ENCODE results near the gene RHNO1.
"Not testable (repeated sequence)": the region's sequence is repeated elsewhere in the genome, so short reads cannot be mapped to it uniquely, and the experiment has no call there.

RHNO1 gene

DNA sequence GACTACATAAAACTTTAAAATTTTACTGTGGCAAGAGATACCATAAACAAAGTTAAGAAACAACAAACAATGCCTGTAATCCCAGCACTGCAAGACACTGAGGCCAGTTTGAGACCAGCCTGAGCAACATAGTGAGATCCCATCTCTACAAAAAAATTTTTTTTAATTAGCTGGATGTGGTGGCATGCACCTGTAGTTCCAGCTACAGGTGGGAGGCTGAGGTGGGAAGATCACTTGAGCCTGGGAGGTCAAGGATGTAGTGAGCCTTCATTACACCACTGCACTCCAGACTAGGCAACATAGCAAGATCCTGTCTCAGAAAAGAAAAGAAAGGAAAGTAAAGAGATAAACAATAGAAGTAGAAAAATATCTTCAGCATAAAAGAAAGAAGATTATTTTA, 16.9 kb upstream of the RHNO1 start:
- DNase-seq = no peak
- H3K4me3 ChIP-seq (ENCODE audit: low read length) = no peak overlapping the region
- TF ChIP-seq, protein P1, sequence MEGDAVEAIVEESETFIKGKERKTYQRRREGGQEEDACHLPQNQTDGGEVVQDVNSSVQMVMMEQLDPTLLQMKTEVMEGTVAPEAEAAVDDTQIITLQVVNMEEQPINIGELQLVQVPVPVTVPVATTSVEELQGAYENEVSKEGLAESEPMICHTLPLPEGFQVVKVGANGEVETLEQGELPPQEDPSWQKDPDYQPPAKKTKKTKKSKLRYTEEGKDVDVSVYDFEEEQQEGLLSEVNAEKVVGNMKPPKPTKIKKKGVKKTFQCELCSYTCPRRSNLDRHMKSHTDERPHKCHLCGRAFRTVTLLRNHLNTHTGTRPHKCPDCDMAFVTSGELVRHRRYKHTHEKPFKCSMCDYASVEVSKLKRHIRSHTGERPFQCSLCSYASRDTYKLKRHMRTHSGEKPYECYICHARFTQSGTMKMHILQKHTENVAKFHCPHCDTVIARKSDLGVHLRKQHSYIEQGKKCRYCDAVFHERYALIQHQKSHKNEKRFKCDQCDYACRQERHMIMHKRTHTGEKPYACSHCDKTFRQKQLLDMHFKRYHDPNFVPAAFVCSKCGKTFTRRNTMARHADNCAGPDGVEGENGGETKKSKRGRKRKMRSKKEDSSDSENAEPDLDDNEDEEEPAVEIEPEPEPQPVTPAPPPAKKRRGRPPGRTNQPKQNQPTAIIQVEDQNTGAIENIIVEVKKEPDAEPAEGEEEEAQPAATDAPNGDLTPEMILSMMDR (IDR thresholded peaks at IDR 0.05; ENCODE audit: low read length) = no peak
- no peak for TF ChIP-seq EZH2phosphoT487 (IDR thresholded peaks at IDR 0.05; ENCODE audit: low read length)
- TF ChIP-seq EZH2 (optimal IDR thresholded peaks at IDR 0.05; ENCODE audit: low read depth, low read length) = no peak
- no peaks in the 10 kb centered on the region for H4K20me1 ChIP-seq (ENCODE audit: insufficient read depth, low read length)
- H3K4me1 ChIP-seq (ENCODE audit: low read length) = no peaks in the 10 kb centered on the region
- H3K27ac ChIP-seq (ENCODE audit: low read length) = no peak overlapping the region
- no peak overlapping the region for H2AFZ ChIP-seq (ENCODE audit: low read length)
- no peaks in the 10 kb centered on the region for H3K9me3 ChIP-seq (replicated peaks; ENCODE audit: insufficient read depth, low read length)
- H3F3A ChIP-seq (ENCODE audit: insufficient read depth, low read length) = peaks cover 3% of the 10 kb centered on the region; the same call in 1 of the 2 replicates
- no peaks in the 10 kb centered on the region for H3K9me2 ChIP-seq (replicated peaks; ENCODE audit: insufficient read depth, low read length)
- no peak overlapping the region for H3K4me2 ChIP-seq (ENCODE audit: low read depth, low read length)
- no peaks in the 10 kb centered on the region for H3K36me3 ChIP-seq (replicated peaks; ENCODE audit: insufficient read depth, low read length)
- H3K27me3 ChIP-seq (replicated peaks; ENCODE audit: insufficient read depth, low read length) = no peaks in the 10 kb centered on the region
- no peaks in the 10 kb centered on the region for H3K79me2 ChIP-seq (ENCODE audit: low read length)
- H3K9ac ChIP-seq (ENCODE audit: low read length) = no peak overlapping the region

- Histone ChIP-seq H3K79me2 (ENCODE audit: low read length) (no peaks in the 10 kb centered on the region), H3K36me3 (replicated peaks; ENCODE audit: insufficient read depth, low read length) (no peaks in the 10 kb centered on the region; the same call in 1 of the 2 replicates), H3K9me2 (replicated peaks; ENCODE audit: insufficient read depth, low read length) (no peaks in the 10 kb centered on the region), H3K27ac (ENCODE audit: low read length) (no peak overlapping the region), H3K9me3 (replicated peaks; ENCODE audit: insufficient read depth, low read length) (no peaks in the 10 kb centered on the region), H2AFZ (ENCODE audit: low read length) (no peak overlapping the region), H3K4me2 (ENCODE audit: low read depth, low read length) (no peak overlapping the region), H3K4me1 (ENCODE audit: low read length) (no peaks in the 10 kb centered on the region), H3F3A (ENCODE audit: insufficient read depth, low read length) (0 out of 2 replicates have a peak, but pooled peaks cover under 1% of the 10 kb centered on the region), H3K4me3 (ENCODE audit: low read length) (no peak overlapping the region), H4K20me1 (ENCODE audit: insufficient read depth, low read length) (no peaks in the 10 kb centered on the region), H3K9ac (ENCODE audit: low read length) (no peak overlapping the region), H3K27me3 (replicated peaks; ENCODE audit: insufficient read depth, low read length) (no peaks in the 10 kb centered on the region)
- no peak for DNase-seq
- TF ChIP-seq EZH2phosphoT487 (IDR thresholded peaks at IDR 0.05; ENCODE audit: low read length) (no peak), EZH2 (optimal IDR thresholded peaks at IDR 0.05; ENCODE audit: low read depth, low read length) (no peak)
- TF ChIP-seq, protein P1 (IDR thresholded peaks at IDR 0.05; ENCODE audit: low read length) = no peak
Measured at GRCh38 chr12:2862876-2863275, 14.1 kb upstream of the RHNO1 start.

DNA sequence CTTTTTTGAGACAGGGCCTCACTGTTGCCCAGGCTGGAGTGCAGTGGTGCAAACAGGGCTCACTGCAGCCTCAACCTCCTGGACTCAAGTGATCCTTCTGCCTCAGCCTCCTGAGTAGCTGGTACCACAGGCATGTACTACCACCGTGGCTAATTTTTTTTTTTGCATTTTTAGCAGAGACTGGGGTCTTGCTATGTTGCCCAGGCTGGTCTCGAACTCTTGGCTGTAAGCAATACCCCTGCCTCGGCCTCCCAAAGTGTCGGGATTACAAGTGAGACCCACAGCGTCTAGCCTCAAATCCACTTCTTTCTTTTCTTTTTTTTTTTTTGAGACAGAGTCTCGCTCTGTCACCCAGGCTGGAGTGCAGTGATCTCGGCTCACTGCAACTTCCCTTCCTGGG, 13.6 kb upstream of the RHNO1 start:
- H3K27ac ChIP-seq (ENCODE audit: low read length); H4K20me1 ChIP-seq (ENCODE audit: insufficient read depth, low read length); H3K4me3 ChIP-seq (ENCODE audit: low read length); H3K9ac ChIP-seq (ENCODE audit: low read length); H3K27me3 ChIP-seq (replicated peaks; ENCODE audit: insufficient read depth, low read length); H3K4me1 ChIP-seq (ENCODE audit: low read length); H3K4me2 ChIP-seq (ENCODE audit: low read depth, low read length); H3F3A ChIP-seq (ENCODE audit: insufficient read depth, low read length); H3K9me3 ChIP-seq (replicated peaks; ENCODE audit: insufficient read depth, low read length); H2AFZ ChIP-seq (ENCODE audit: low read length); H3K36me3 ChIP-seq (replicated peaks; ENCODE audit: insufficient read depth, low read length); H3K79me2 ChIP-seq (ENCODE audit: low read length); DNase-seq; H3K9me2 ChIP-seq (replicated peaks; ENCODE audit: insufficient read depth, low read length): not testable (repeated sequence)

DNA sequence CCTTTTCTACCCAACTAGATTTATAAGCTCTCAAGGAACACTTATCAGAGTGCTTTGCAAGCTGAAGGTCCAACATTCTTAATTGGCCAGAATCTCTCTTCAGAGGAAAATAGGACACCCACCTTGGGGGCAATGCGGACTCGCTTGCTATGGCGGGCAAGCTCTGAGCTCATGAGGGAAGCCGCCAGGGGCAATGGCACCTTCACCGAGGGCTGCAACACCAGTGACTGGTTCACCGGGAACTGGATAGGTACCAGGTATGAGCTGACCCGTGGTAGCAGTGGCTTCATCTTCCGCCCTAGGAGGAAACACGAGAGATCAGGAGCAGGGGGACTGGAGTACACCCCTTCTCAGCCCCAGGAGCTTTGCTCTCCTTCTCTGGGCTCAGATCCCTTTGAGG, 12.8 kb upstream of the RHNO1 start:
- H3K9me3 ChIP-seq (replicated peaks; ENCODE audit: insufficient read depth, low read length) = no peaks in the 10 kb centered on the region
- H3K9me2 ChIP-seq (replicated peaks; ENCODE audit: insufficient read depth, low read length) = no peaks in the 10 kb centered on the region
- no peaks in the 10 kb centered on the region for H3K4me1 ChIP-seq (ENCODE audit: low read length)
- no peaks in the 10 kb centered on the region for H3K27me3 ChIP-seq (replicated peaks; ENCODE audit: insufficient read depth, low read length)
- H3K27ac ChIP-seq (ENCODE audit: low read length) = no peak overlapping the region
- no peaks in the 10 kb centered on the region for H3K79me2 ChIP-seq (ENCODE audit: low read length)
- H3K4me2 ChIP-seq (ENCODE audit: low read depth, low read length) = no peak overlapping the region
- H4K20me1 ChIP-seq (ENCODE audit: insufficient read depth, low read length) = no peaks in the 10 kb centered on the region
- TF ChIP-seq EZH2 (optimal IDR thresholded peaks at IDR 0.05; ENCODE audit: low read depth, low read length) (no peak), EZH2phosphoT487 (IDR thresholded peaks at IDR 0.05; ENCODE audit: low read length) (no peak)
- TF ChIP-seq, protein P1 (IDR thresholded peaks at IDR 0.05; ENCODE audit: low read length) = no peak
- H3K9ac ChIP-seq (ENCODE audit: low read length) = no peak overlapping the region
- no peaks in the 10 kb centered on the region for H3F3A ChIP-seq (ENCODE audit: insufficient read depth, low read length)
- H3K4me3 ChIP-seq (ENCODE audit: low read length) = no peak overlapping the region
- H3K36me3 ChIP-seq (replicated peaks; ENCODE audit: insufficient read depth, low read length) = no peaks in the 10 kb centered on the region; the same call in none of the 2 replicates
- DNase-seq = no peak
- H2AFZ ChIP-seq (ENCODE audit: low read length) = no peak overlapping the region

GRCh38 chr12:2868986-2869632, 7.9 kb upstream of the RHNO1 start:
- H2AFZ ChIP-seq (ENCODE audit: low read length); H3K4me1 ChIP-seq (ENCODE audit: low read length); DNase-seq; H3K9me3 ChIP-seq (replicated peaks; ENCODE audit: insufficient read depth, low read length); H4K20me1 ChIP-seq (ENCODE audit: insufficient read depth, low read length); H3K4me2 ChIP-seq (ENCODE audit: low read depth, low read length); H3K27me3 ChIP-seq (replicated peaks; ENCODE audit: insufficient read depth, low read length); H3F3A ChIP-seq (ENCODE audit: insufficient read depth, low read length); H3K9me2 ChIP-seq (replicated peaks; ENCODE audit: insufficient read depth, low read length); H3K9ac ChIP-seq (ENCODE audit: low read length); H3K36me3 ChIP-seq (replicated peaks; ENCODE audit: insufficient read depth, low read length); H3K27ac ChIP-seq (ENCODE audit: low read length); H3K4me3 ChIP-seq (ENCODE audit: low read length): not testable (repeated sequence)
- H3K79me2 ChIP-seq (ENCODE audit: low read length) = peaks cover 29% of the 10 kb centered on the region
